ENCODE measurements around the gene IGSF11.

DNA sequence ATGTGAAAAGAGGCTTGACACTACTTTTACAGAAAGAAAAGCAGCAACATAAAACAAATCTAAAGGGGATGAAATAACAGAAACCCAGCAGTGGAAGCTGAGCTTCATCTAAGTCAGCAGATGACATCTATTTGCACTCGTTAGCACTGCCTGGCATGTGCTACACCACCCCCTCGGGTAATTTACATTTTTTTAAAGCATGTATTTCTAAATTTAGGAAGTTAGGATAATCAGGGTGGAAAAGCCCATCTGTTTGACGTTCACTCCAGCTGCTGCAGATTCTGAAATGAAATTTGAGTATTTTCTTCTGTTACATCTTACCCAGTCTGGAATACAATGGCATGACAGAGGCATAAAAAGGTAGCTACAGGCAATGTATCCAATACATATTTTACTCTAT lies 20.7 kb downstream of the IGSF11 start:
- TF ChIP-seq CTCF (conservative IDR thresholded peaks at IDR 0.05; ENCODE audit: low read depth, low read length) (no peak), EZH2 (IDR thresholded peaks at IDR 0.05; ENCODE audit: low read length, unreplicated experiment) (no peak)
